ENCODE data around the gene MPL.

Gene MPL

GRCh38 chr1:43392702-43393101 is 55.1 kb downstream of the MPL start (continued):
- TF ChIP-seq PATZ1 (tag by site-specific recombination; IDR thresholded peaks at IDR 0.05) (no peak), ZNF24 (tag by site-specific recombination; IDR thresholded peaks at IDR 0.05) (0 out of 2 replicates have a peak, but pooled peaks have one; percentile 37), ZNF768 (tag by site-specific recombination; IDR thresholded peaks at IDR 0.05) (no peak), ZSCAN30 (tag by site-specific recombination; IDR thresholded peaks at IDR 0.05) (no peak), OSR2 (tag by site-specific recombination; IDR thresholded peaks at IDR 0.05) (peak; percentile 69; the same call in 1 of the 2 replicates), ZNF785 (tag by site-specific recombination; IDR thresholded peaks at IDR 0.05) (no peak), KLF9 (tag by site-specific recombination; IDR thresholded peaks at IDR 0.05; ENCODE audit: low read depth) (no peak), ZNF501 (tag by site-specific recombination; IDR thresholded peaks at IDR 0.05) (no peak), ZNF670 (tag by site-specific recombination; IDR thresholded peaks at IDR 0.05; ENCODE audit: low read depth) (no peak), WT1 (tag by site-specific recombination; IDR thresholded peaks at IDR 0.05) (peak; percentile 35; the same call in 1 of the 2 replicates), PRDM4 (tag by site-specific recombination; IDR thresholded peaks at IDR 0.05) (peak; percentile 67), FEZF1 (tag by site-specific recombination; IDR thresholded peaks at IDR 0.05) (no peak; the same call in 1 of the 2 replicates), HOXA7 (CRISPR knock-in tag; IDR thresholded peaks at IDR 0.05; ENCODE audit: borderline replicate concordance) (no peak), ZNF701 (tag by site-specific recombination; IDR thresholded peaks at IDR 0.05) (no peak), ZNF544 (tag by site-specific recombination; IDR thresholded peaks at IDR 0.05) (no peak), ZNF560 (tag by site-specific recombination; IDR thresholded peaks at IDR 0.05; ENCODE audit: borderline replicate concordance) (no peak), ZNF311 (tag by site-specific recombination; IDR thresholded peaks at IDR 0.05; ENCODE audit: borderline replicate concordance) (no peak), ZNF555 (tag by site-specific recombination; conservative IDR thresholded peaks at IDR 0.05) (no peak), BCL11A (tag by site-specific recombination; IDR thresholded peaks at IDR 0.05; ENCODE audit: low read depth) (no peak), ZNF112 (tag by site-specific recombination; IDR thresholded peaks at IDR 0.05) (no peak), YY1 (tag by site-specific recombination; IDR thresholded peaks at IDR 0.05) (no peak), AEBP2 (tag by site-specific recombination; IDR thresholded peaks at IDR 0.05; ENCODE audit: borderline replicate concordance) (no peak), GLI2 (tag by site-specific recombination; IDR thresholded peaks at IDR 0.05; ENCODE audit: borderline replicate concordance, low read depth) (no peak)
- TF ChIP-seq, protein P1, sequence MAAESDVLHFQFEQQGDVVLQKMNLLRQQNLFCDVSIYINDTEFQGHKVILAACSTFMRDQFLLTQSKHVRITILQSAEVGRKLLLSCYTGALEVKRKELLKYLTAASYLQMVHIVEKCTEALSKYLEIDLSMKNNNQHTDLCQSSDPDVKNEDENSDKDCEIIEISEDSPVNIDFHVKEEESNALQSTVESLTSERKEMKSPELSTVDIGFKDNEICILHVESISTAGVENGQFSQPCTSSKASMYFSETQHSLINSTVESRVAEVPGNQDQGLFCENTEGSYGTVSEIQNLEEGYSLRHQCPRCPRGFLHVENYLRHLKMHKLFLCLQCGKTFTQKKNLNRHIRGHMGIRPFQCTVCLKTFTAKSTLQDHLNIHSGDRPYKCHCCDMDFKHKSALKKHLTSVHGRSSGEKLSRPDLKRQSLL (tag by site-specific recombination; IDR thresholded peaks at IDR 0.05), result no peak
- TF ChIP-seq, protein P2, sequence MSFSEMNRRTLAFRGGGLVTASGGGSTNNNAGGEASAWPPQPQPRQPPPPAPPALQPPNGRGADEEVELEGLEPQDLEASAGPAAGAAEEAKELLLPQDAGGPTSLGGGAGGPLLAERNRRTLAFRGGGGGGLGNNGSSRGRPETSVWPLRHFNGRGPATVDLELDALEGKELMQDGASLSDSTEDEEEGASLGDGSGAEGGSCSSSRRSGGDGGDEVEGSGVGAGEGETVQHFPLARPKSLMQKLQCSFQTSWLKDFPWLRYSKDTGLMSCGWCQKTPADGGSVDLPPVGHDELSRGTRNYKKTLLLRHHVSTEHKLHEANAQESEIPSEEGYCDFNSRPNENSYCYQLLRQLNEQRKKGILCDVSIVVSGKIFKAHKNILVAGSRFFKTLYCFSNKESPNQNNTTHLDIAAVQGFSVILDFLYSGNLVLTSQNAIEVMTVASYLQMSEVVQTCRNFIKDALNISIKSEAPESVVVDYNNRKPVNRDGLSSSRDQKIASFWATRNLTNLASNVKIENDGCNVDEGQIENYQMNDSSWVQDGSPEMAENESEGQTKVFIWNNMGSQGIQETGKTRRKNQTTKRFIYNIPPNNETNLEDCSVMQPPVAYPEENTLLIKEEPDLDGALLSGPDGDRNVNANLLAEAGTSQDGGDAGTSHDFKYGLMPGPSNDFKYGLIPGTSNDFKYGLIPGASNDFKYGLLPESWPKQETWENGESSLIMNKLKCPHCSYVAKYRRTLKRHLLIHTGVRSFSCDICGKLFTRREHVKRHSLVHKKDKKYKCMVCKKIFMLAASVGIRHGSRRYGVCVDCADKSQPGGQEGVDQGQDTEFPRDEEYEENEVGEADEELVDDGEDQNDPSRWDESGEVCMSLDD (tag by site-specific recombination; IDR thresholded peaks at IDR 0.05), result no peak
- TF ChIP-seq, protein P3, sequence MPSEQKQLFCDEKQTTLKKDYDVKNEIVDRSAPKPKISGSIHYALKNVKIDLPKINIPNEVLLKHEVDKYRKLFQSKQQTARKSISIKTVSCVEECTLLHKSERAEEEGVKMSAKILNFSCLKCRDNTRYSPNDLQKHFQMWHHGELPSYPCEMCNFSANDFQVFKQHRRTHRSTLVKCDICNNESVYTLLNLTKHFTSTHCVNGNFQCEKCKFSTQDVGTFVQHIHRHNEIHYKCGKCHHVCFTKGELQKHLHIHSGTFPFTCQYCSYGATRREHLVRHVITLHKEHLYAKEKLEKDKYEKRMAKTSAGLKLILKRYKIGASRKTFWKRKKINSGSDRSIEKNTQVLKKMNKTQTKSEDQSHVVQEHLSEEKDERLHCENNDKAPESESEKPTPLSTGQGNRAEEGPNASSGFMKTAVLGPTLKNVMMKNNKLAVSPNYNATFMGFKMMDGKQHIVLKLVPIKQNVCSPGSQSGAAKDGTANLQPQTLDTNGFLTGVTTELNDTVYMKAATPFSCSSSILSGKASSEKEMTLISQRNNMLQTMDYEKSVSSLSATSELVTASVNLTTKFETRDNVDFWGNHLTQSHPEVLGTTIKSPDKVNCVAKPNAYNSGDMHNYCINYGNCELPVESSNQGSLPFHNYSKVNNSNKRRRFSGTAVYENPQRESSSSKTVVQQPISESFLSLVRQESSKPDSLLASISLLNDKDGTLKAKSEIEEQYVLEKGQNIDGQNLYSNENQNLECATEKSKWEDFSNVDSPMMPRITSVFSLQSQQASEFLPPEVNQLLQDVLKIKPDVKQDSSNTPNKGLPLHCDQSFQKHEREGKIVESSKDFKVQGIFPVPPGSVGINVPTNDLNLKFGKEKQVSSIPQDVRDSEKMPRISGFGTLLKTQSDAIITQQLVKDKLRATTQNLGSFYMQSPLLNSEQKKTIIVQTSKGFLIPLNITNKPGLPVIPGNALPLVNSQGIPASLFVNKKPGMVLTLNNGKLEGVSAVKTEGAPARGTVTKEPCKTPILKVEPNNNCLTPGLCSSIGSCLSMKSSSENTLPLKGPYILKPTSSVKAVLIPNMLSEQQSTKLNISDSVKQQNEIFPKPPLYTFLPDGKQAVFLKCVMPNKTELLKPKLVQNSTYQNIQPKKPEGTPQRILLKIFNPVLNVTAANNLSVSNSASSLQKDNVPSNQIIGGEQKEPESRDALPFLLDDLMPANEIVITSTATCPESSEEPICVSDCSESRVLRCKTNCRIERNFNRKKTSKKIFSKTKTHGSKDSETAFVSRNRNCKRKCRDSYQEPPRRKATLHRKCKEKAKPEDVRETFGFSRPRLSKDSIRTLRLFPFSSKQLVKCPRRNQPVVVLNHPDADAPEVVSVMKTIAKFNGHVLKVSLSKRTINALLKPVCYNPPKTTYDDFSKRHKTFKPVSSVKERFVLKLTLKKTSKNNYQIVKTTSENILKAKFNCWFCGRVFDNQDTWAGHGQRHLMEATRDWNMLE (tag by site-specific recombination; conservative IDR thresholded peaks at IDR 0.05; ENCODE audit: low read depth), result no peak

Measured in HEK293 (cell line).